Endothelial cell of umbilical vein (primary cell): ENCODE data around the gene ZMYM3. TPM values are rescaled to one million over a fixed set of nuclear protein-coding genes. Genes with fewer than 3 reads are reported as not detected.

Experiments used
- BruUV-seq: library from RNA; stranded (reverse); fragments of 400-500 nt; replicated peaks from 2 replicates; lab custom pipeline; 2021; lab: Mats Ljungman, UMichigan
- CTCF ChIA-PET: fragments of 300-600, 350-600 bp; sonication (Branson Sonifier 250); formaldehyde crosslinking; loops from one replicate; lab custom pipeline; 2021; ENCODE audit warnings: antibody characterized with exemption, inconsistent platforms; lab: Charles Lee
- POLR2A ChIA-PET: fragments of 300-600, 350-600 bp; sonication (Branson Sonifier 250); formaldehyde crosslinking; loops from one replicate; lab custom pipeline; 2021; ENCODE audit warnings: antibody characterized with exemption, inconsistent platforms; lab: Charles Lee
- DNase-seq: peaks from one replicate; pipeline ENCODE4 v3.0.0-alpha.2; 2011; ENCODE audit warnings: low read depth, low spot score
- FAIRE-seq: peaks from 2 replicates; lab custom pipeline; 2011; peaks lifted over from hg19 to GRCh38; lab: Jason Lieb, UNC
- H2AFZ ChIP-seq: 2 replicates; pipeline ENCODE4 v1.6.0; 2012; ENCODE audit warnings: low read depth, low read length, control low read depth, inconsistent platforms
- H3K27ac ChIP-seq: 2 replicates; pipeline ENCODE4 v1.5.1; 2011; ENCODE audit warnings: low read depth, mild to moderate bottlenecking, control low read depth, low read length, moderate library complexity; ENCODE audit not compliant: insufficient read depth
- H3K27me3 ChIP-seq, 2 experiments: 2 replicates each; pipeline versions ENCODE4 v1.6.0 to v1.6.1; 2011; ENCODE audit warnings: low read length in 2 of 2, mixed read lengths in 1 of 2; ENCODE audit not compliant: control insufficient read depth in 2 of 2, insufficient read depth in 2 of 2
- H3K36me3 ChIP-seq, 2 experiments: 2 replicates in 1 of 2; 3 replicates in 1 of 2; pipeline ENCODE4 v1.5.1; 2011; ENCODE audit warnings: low read length in 2 of 2, mild to moderate bottlenecking in 1 of 2, moderate library complexity in 1 of 2; ENCODE audit not compliant: control insufficient read depth in 2 of 2, insufficient read depth in 2 of 2; ENCODE audit errors: extremely low read depth in 1 of 2
- H3K4me1 ChIP-seq: 3 replicates; pipeline ENCODE4 v1.5.1; 2011; ENCODE audit warnings: mild to moderate bottlenecking, low read length; ENCODE audit not compliant: control insufficient read depth, insufficient read depth; ENCODE audit errors: extremely low read depth
- H3K4me2 ChIP-seq: 2 replicates; pipeline ENCODE4 v1.6.1; 2011; ENCODE audit warnings: low read length, control low read depth, mixed read lengths; ENCODE audit not compliant: insufficient read depth
- H3K4me3 ChIP-seq, 3 experiments: fragments of 200-600 bp in 1 of 3; sonication (generic), shearing (Covaris generic) in 1 of 3; replicated peaks in 1 of 3; 2 replicates each; pipeline ENCODE4 v1.5.1; 2011 to 2016; ENCODE audit warnings: control low read depth in 3 of 3, low read length in 3 of 3, mild to moderate bottlenecking in 2 of 3, inconsistent platforms in 1 of 3, low read depth in 1 of 3, moderate library complexity in 1 of 3; ENCODE audit not compliant: insufficient read depth in 1 of 3
- H3K79me2 ChIP-seq: 2 replicates; pipeline ENCODE4 v1.6.0; 2012; ENCODE audit warnings: low read length, inconsistent platforms; ENCODE audit not compliant: control insufficient read depth, insufficient read depth
- H3K9ac ChIP-seq: replicated peaks from 2 replicates; pipeline ENCODE3; 2011; ENCODE audit warnings: low read length, control low read depth; ENCODE audit not compliant: insufficient read depth; ENCODE audit errors: extremely low read depth
- H3K9me1 ChIP-seq: replicated peaks from 3 replicates; pipeline ENCODE4 v1.6.0; 2011; ENCODE audit warnings: mild to moderate bottlenecking, low read length; ENCODE audit not compliant: control insufficient read depth, insufficient read depth; ENCODE audit errors: extremely low read depth
- H3K9me3 ChIP-seq: replicated peaks from 2 replicates; pipeline ENCODE4 v1.5.1; 2012; ENCODE audit warnings: low read length, inconsistent platforms; ENCODE audit not compliant: control insufficient read depth, insufficient read depth
- H4K20me1 ChIP-seq: replicated peaks from 2 replicates; pipeline ENCODE3; 2011; ENCODE audit warnings: mild to moderate bottlenecking, low read length; ENCODE audit not compliant: control insufficient read depth, insufficient read depth; ENCODE audit errors: extremely low read depth
- EZH2 ChIP-seq: IDR thresholded peaks from 2 replicates; pipeline ENCODE4 v1.6.1; 2012; ENCODE audit warnings: borderline replicate concordance, low read depth, mild to moderate bottlenecking, moderate library complexity, low read length, inconsistent platforms; ENCODE audit not compliant: severe bottlenecking
- FOS ChIP-seq: IDR thresholded peaks from 2 replicates; pipeline ENCODE4 v1.6.1; 2011; ENCODE audit warnings: mild to moderate bottlenecking, low read length, moderate library complexity, borderline replicate concordance; ENCODE audit not compliant: insufficient read depth
- GATA2 ChIP-seq: IDR thresholded peaks from 2 replicates; pipeline ENCODE4 v1.7.0; 2011; ENCODE audit warnings: low read depth, mild to moderate bottlenecking, moderate library complexity, mixed read lengths, low read length; ENCODE audit not compliant: insufficient read length, insufficient read depth
- MYC ChIP-seq: IDR thresholded peaks from one replicate; pipeline ENCODE4 v1.6.1; 2011; ENCODE audit warnings: mild to moderate bottlenecking, low read depth, low read length
- POLR2A ChIP-seq: IDR thresholded peaks from 2 replicates; pipeline ENCODE4 v1.6.1; 2012; ENCODE audit warnings: low read depth, mild to moderate bottlenecking, control low read depth, low read length
- dilution Hi-C: fragments of 300-500 bp; cut with MboI; formaldehyde crosslinking; loops from one replicate; pipeline ENCODE4 v1.15.0; 2019; ENCODE audit warnings: low sequenced_read_pairs; ENCODE audit not compliant: extremely low pct_ligation_motif_present
- intact Hi-C: fragments of 100-400 bp; cut with micrococcal nuclease; formaldehyde crosslinking; loops from one replicate; pipeline ENCODE4 v1.10.0; 2022
- polyA plus RNA-seq, 4 experiments: library from polyadenylated mRNA; depleted of rRNA in 3 of 4; stranded (reverse) in 3 of 4; unstranded in 1 of 4; fragments of >200 nt; gene quantifications; 2 replicates each; pipeline versions ENCODE4 v1.2.1 to v1.2.3, GENCODE V29; 2011 to 2012; ENCODE audit warnings: missing spikeins in 1 of 4
- total RNA-seq: library from RNA; stranded (reverse); gene quantifications from 2 replicates; pipeline ENCODE4 v1.2.3, GENCODE V29; 2021
- TF ChIP-seq, protein P1 (sequence below): IDR thresholded peaks from 2 replicates; pipeline ENCODE4 v1.6.1; 2011; ENCODE audit not compliant: insufficient read depth, insufficient read length
- TF ChIP-seq, protein P2 (sequence below), 2 donors: IDR thresholded peaks; 1 replicate in 1 of 2; 2 replicates in 1 of 2; pipeline ENCODE4 v1.5.1; 2011; ENCODE audit warnings: low read length in 2 of 2, mild to moderate bottlenecking in 2 of 2, moderate library complexity in 2 of 2, control low read depth in 1 of 2, inconsistent platforms in 1 of 2, low read depth in 1 of 2; ENCODE audit not compliant: insufficient read depth in 1 of 2; ENCODE audit errors: extremely low read depth in 1 of 2

ZMYM3 gene
- total and polyA plus RNA-seq, 2 donors (not counting 3 experiments of a cell fraction or from before 2014, with no cell fraction given) = 26.5 to 32.9 TPM

DNA sequence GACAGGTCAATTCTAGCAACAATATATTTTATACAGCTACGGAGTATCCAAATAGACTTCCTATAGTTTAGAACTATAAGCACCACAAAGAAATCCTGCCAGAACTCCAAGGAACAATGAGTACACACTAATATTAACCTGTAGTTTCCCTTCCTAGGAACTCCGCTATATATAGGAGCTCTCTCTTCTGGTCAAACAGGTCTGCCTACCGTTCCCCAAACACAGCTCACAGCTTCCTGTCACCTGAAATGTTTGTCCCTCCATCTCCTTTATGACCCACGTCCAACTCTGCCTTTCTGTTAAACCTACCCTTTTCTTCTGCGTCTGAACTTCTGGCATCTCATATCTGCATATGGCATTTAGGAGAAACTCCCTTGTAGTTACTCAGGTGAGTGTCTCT is 41.4 kb downstream of the ZMYM3 start:
- dilution Hi-C loops (no loop called here), intact Hi-C loops (no loop called here)
- H3K4me1 ChIP-seq = no peaks in the 10 kb centered on the region
- H3K9ac ChIP-seq = no peak overlapping the region
- H3K4me2 ChIP-seq = no peak overlapping the region
- H3K27me3 ChIP-seq = no peaks in the 10 kb centered on the region
- POLR2A ChIA-PET = no interaction called here
- FAIRE-seq = peak; percentile 48
- no peaks in the 10 kb centered on the region for H3K9me3 ChIP-seq
- no peaks in the 10 kb centered on the region for H3K79me2 ChIP-seq
- BruUV-seq = no TSS peak
- H3K27ac ChIP-seq = no peak overlapping the region
- no peak overlapping the region for H3K4me3 ChIP-seq
- TF ChIP-seq MYC (no peak), EZH2 (no peak), FOS (no peak), POLR2A (no peak), GATA2 (no peak)
- TF ChIP-seq, protein P1, sequence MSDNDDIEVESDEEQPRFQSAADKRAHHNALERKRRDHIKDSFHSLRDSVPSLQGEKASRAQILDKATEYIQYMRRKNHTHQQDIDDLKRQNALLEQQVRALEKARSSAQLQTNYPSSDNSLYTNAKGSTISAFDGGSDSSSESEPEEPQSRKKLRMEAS = no peak
- TF ChIP-seq, protein P2, sequence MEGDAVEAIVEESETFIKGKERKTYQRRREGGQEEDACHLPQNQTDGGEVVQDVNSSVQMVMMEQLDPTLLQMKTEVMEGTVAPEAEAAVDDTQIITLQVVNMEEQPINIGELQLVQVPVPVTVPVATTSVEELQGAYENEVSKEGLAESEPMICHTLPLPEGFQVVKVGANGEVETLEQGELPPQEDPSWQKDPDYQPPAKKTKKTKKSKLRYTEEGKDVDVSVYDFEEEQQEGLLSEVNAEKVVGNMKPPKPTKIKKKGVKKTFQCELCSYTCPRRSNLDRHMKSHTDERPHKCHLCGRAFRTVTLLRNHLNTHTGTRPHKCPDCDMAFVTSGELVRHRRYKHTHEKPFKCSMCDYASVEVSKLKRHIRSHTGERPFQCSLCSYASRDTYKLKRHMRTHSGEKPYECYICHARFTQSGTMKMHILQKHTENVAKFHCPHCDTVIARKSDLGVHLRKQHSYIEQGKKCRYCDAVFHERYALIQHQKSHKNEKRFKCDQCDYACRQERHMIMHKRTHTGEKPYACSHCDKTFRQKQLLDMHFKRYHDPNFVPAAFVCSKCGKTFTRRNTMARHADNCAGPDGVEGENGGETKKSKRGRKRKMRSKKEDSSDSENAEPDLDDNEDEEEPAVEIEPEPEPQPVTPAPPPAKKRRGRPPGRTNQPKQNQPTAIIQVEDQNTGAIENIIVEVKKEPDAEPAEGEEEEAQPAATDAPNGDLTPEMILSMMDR (IDR thresholded peaks at IDR 0.05; ENCODE audit: extremely low read depth in 1 of 2, insufficient read depth in 1 of 2, low read depth in 1 of 2, low read length in 2 of 2) = no peak
- no peaks in the 10 kb centered on the region for H4K20me1 ChIP-seq
- H3K9me1 ChIP-seq = no peaks in the 10 kb centered on the region
- CTCF ChIA-PET = no interaction called here
- H2AFZ ChIP-seq = no peak overlapping the region
- H3K36me3 ChIP-seq = no peaks in the 10 kb centered on the region
- no peak for DNase-seq
